Testis (tissue), 2 donors: ENCODE data around the gene ARPP21.

Experiments used
- POLR2A ChIP-seq: fragments of 450-650 bp; IDR thresholded peaks from one replicate; pipeline ENCODE4 v1.6.1; 2017; ENCODE audit warnings: antibody characterized with exemption, mild to moderate bottlenecking, moderate library complexity
- TF ChIP-seq, protein P1 (sequence below), 3 experiments: fragments of 450-650 bp in 2 of 3; fragments of 200-600 bp in 1 of 3; sonication (generic) in 1 of 3; IDR thresholded peaks; one replicate each; pipeline ENCODE4 v1.5.1; 2016 to 2019; ENCODE audit warnings: antibody characterized with exemption in 3 of 3, mild to moderate bottlenecking in 2 of 3, moderate library complexity in 1 of 3

- TF ChIP-seq, protein P1, sequence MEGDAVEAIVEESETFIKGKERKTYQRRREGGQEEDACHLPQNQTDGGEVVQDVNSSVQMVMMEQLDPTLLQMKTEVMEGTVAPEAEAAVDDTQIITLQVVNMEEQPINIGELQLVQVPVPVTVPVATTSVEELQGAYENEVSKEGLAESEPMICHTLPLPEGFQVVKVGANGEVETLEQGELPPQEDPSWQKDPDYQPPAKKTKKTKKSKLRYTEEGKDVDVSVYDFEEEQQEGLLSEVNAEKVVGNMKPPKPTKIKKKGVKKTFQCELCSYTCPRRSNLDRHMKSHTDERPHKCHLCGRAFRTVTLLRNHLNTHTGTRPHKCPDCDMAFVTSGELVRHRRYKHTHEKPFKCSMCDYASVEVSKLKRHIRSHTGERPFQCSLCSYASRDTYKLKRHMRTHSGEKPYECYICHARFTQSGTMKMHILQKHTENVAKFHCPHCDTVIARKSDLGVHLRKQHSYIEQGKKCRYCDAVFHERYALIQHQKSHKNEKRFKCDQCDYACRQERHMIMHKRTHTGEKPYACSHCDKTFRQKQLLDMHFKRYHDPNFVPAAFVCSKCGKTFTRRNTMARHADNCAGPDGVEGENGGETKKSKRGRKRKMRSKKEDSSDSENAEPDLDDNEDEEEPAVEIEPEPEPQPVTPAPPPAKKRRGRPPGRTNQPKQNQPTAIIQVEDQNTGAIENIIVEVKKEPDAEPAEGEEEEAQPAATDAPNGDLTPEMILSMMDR (IDR thresholded peaks at IDR 0.05) = no peak
- TF ChIP-seq POLR2A = no peak
Measured at GRCh38 chr3:35594739-35595138, 44.6 kb upstream of the ARPP21 start.
